DND-41 (cell line): Measurements from ENCODE around the gene EPN2.
A peak's percentile ranks its signal among the peaks of the same experiment; 100 is the strongest.

Source experiments
- ATAC-seq: fragments of 200-7000 bp; cut with Tn5 transposase; 3 replicates; pipeline ENCODE4 v1.9.1; 2021; ENCODE audit warnings: low read depth; ENCODE audit not compliant: insufficient read depth
- DNase-seq: peaks from one replicate; pipeline ENCODE4 v3.0.0-alpha.2; 2020
- H2AFZ ChIP-seq: 2 replicates; pipeline ENCODE4 v1.6.0; 2012; ENCODE audit warnings: low read depth, low read length
- H3K27ac ChIP-seq: 2 replicates; pipeline ENCODE4 v1.5.1; 2012; ENCODE audit warnings: low read length, inconsistent platforms
- H3K27me3 ChIP-seq: fragments of 200-600 bp; sonication (generic); 2 replicates; pipeline ENCODE4 v1.6.0; 2012; ENCODE audit warnings: low read length, mild to moderate bottlenecking, inconsistent platforms; ENCODE audit not compliant: insufficient read depth, poor library complexity
- H3K36me3 ChIP-seq: 2 replicates; pipeline ENCODE4 v1.5.1; 2012; ENCODE audit warnings: low read length, inconsistent platforms; ENCODE audit not compliant: insufficient read depth
- H3K4me1 ChIP-seq: 2 replicates; pipeline ENCODE4 v1.5.1; 2012; ENCODE audit warnings: mild to moderate bottlenecking, low read length; ENCODE audit not compliant: insufficient read depth
- H3K4me2 ChIP-seq: 2 replicates; pipeline ENCODE4 v1.6.0; 2012; ENCODE audit warnings: mild to moderate bottlenecking, moderate library complexity, low read length, inconsistent platforms; ENCODE audit not compliant: insufficient read depth
- H3K4me3 ChIP-seq, 2 experiments: fragments of 200-600 bp in 1 of 2; shearing (Covaris generic) in 1 of 2; 2 replicates each; pipeline ENCODE4 v1.5.1; 2012 to 2016; ENCODE audit warnings: inconsistent platforms in 2 of 2, low read length in 2 of 2, mild to moderate bottlenecking in 2 of 2, low read depth in 1 of 2, moderate library complexity in 1 of 2
- H3K79me2 ChIP-seq: 2 replicates; pipeline ENCODE4 v1.6.0; 2012; ENCODE audit warnings: low read length, inconsistent platforms; ENCODE audit not compliant: insufficient read depth
- H3K9ac ChIP-seq: 2 replicates; pipeline ENCODE4 v1.6.0; 2012; ENCODE audit warnings: low read depth, mild to moderate bottlenecking, inconsistent platforms, low read length, moderate library complexity
- H3K9me3 ChIP-seq: 2 replicates; pipeline ENCODE4 v1.5.1; 2012; ENCODE audit warnings: low read length, moderate library complexity, mild to moderate bottlenecking, inconsistent platforms; ENCODE audit not compliant: insufficient read depth, severe bottlenecking
- H4K20me1 ChIP-seq: 2 replicates; pipeline ENCODE4 v1.6.0; 2012; ENCODE audit warnings: low read length; ENCODE audit not compliant: insufficient read depth
- EZH2 ChIP-seq: IDR thresholded peaks from 3 replicates; pipeline ENCODE4 v1.6.1; 2012; ENCODE audit warnings: borderline replicate concordance, low read depth, mild to moderate bottlenecking, moderate library complexity, low read length, inconsistent platforms; ENCODE audit not compliant: severe bottlenecking
- TF ChIP-seq, protein P1 (sequence below): IDR thresholded peaks from 2 replicates; pipeline ENCODE4 v1.5.1; 2012; ENCODE audit warnings: borderline replicate concordance, low read length, moderate library complexity, mild to moderate bottlenecking; ENCODE audit not compliant: poor library complexity, severe bottlenecking; ENCODE audit errors: extremely low read depth

EPN2 gene

DNA sequence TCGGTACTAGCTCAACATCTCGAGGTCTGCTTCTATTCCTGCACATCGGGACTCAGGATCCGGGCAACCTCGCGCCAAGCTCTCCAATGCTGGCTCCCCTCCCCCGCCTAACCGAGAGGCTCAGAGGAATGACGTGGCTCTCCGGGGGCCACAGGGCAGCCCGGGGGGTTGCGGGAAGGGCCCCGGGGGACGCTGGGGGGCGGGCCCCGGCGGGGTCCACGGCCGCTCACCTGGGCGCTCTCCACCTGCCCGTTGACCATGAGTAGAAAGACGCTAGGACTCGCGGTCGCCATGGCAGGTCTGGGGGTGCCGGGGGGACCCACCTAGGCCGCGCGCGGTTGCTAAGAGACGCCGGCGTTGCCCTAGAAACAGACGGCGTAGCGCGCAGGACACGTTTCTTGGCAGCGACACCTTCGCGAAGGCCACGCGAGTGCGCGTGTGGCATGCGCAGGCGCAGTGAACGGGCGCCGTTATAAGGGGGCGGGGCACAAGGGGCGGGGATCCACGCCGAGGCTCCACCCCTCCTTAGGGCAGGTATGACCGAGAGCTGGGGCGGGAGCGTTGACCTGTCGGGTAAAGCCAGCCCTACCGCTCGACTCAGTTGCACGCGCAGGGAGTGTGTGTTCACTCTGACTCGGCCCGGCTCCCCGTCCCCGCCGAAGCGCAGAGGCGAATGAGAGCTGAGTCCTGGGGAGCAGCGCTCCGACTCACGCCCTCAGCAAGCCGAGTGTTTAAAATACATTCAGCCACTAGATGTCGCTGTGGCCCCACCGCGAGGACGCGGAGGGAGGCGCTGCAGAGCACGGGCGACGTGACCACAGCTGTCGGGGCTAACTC, 125.3 kb downstream of the EPN2 start, which contains the start of gene B9D1:
Gene B9D1 (minus strand): TSS at position 447 of the 837 bp plus-strand sequence. CDS start 154 bp downstream, at position 293.
- Histone ChIP-seq H3K27ac (no peak within 1 kb of the TSS), H3K4me1 (peaks cover 17% of the 10 kb centered on the region), H4K20me1 (peaks cover 9% of the 10 kb centered on the region; the same call in 1 of the 2 replicates), H3K4me2 (peak within 1 kb of the TSS; percentile 90), H3K36me3 (no peaks in the 10 kb centered on the region), H3K9me3 (no peaks in the 10 kb centered on the region), H3K79me2 (no peaks in the 10 kb centered on the region), H2AFZ (peak within 1 kb of the TSS; percentile 73), H3K4me3 (peak within 1 kb of the TSS in 1 of 2 experiments; percentile 71; a peak in 3 of 4 replicates), H3K9ac (peak within 1 kb of the TSS; percentile 47), H3K27me3 (no peaks in the 10 kb centered on the region)
- ATAC-seq = peak; percentile 92
- peak; percentile 87 for DNase-seq
- no peak for TF ChIP-seq EZH2
- TF ChIP-seq, protein P1, sequence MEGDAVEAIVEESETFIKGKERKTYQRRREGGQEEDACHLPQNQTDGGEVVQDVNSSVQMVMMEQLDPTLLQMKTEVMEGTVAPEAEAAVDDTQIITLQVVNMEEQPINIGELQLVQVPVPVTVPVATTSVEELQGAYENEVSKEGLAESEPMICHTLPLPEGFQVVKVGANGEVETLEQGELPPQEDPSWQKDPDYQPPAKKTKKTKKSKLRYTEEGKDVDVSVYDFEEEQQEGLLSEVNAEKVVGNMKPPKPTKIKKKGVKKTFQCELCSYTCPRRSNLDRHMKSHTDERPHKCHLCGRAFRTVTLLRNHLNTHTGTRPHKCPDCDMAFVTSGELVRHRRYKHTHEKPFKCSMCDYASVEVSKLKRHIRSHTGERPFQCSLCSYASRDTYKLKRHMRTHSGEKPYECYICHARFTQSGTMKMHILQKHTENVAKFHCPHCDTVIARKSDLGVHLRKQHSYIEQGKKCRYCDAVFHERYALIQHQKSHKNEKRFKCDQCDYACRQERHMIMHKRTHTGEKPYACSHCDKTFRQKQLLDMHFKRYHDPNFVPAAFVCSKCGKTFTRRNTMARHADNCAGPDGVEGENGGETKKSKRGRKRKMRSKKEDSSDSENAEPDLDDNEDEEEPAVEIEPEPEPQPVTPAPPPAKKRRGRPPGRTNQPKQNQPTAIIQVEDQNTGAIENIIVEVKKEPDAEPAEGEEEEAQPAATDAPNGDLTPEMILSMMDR = peak; percentile 93

DNA sequence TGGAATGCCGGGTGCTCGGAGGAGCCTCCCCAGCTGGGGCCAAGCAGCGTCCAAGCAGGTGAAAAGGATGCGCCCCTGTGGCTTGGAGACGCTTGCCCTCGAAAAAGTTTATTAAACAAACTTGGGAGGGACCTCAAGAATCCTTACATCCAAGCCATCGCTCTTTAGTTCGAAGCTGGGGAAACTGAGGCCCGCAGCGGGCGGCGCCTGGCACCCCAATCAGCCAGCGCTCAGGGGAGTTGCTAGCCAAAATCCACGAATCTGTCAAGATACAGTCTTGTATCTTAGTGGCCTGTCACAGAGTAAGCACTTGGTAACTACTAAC, 125.9 kb downstream of the EPN2 start:
- DNase-seq (no peak), ATAC-seq (no peak)
- Histone ChIP-seq H3K4me1 (peaks cover 17% of the 10 kb centered on the region), H3K79me2 (no peaks in the 10 kb centered on the region), H4K20me1 (peaks cover 9% of the 10 kb centered on the region; the same call in 1 of the 2 replicates), H3K9ac (peak overlapping the region; percentile 47; the same call in 1 of the 2 replicates), H3K9me3 (no peaks in the 10 kb centered on the region), H3K4me2 (peak overlapping the region; percentile 90), H2AFZ (peak overlapping the region; percentile 51; the same call in 1 of the 2 replicates), H3K27me3 (no peaks in the 10 kb centered on the region), H3K27ac (no peak overlapping the region), H3K36me3 (no peaks in the 10 kb centered on the region), H3K4me3 (peak overlapping the region in 1 of 2 experiments; percentile 71; a peak in 2 of 4 replicates)
- TF ChIP-seq, protein P1 = no peak
- TF ChIP-seq EZH2 = no peak

DNA sequence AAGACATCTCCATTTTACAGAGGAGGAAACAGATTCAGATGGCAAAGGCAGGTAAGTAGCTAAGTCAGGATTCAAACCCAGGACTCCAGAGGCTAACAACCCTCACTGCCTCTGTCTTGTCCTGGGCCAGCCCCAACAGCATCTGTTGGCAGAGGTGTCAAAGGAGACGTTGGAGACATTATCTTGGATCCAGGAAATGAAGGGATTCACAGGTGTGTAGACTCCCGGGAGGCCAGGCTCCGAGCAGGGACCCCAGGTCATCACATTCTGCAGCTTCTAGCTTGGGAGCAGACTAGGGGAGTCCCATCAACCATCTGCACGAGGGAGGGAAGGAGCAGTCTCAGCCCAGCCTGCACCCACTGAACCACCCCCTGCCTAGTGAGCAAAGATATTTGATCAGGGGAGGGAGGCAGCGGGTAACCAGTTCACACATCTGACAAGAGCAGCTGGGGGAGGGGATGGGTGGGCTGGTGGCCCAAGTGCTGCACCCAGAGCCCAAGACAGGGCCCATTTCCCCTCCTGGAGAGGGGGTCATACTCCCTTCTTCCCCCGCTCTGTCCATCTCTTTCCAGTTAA, 126.4 kb downstream of the EPN2 start:
- Histone ChIP-seq H4K20me1 (peaks cover 6% of the 10 kb centered on the region; the same call in 1 of the 2 replicates), H3K4me1 (peaks cover 17% of the 10 kb centered on the region), H3K36me3 (no peaks in the 10 kb centered on the region), H3K9ac (no peak overlapping the region), H3K4me3 (no peak overlapping the region), H3K27me3 (no peaks in the 10 kb centered on the region), H3K4me2 (peak overlapping the region; percentile 90), H3K79me2 (no peaks in the 10 kb centered on the region), H2AFZ (no peak overlapping the region; the same call in 1 of the 2 replicates), H3K9me3 (no peaks in the 10 kb centered on the region), H3K27ac (no peak overlapping the region)
- no peak for TF ChIP-seq EZH2
- TF ChIP-seq, protein P1 = no peak
- ATAC-seq = no peak
- DNase-seq = no peak
